Gastrocnemius medialis (tissue), 4 donors: ENCODE results near the gene PLLP.

Experiments
- POLR2A ChIP-seq, 2 donors: fragments of 450-650 bp; IDR thresholded peaks; one replicate each; pipeline ENCODE4 v1.6.1; 2017; ENCODE audit warnings: antibody characterized with exemption in 2 of 2, mild to moderate bottlenecking in 2 of 2, moderate library complexity in 2 of 2
- TF ChIP-seq, protein P1 (sequence below), 5 experiments: fragments of 450-650 bp in 3 of 5; fragments of 200-600 bp in 2 of 5; sonication (generic) in 2 of 5; IDR thresholded peaks in 4 of 5; conservative IDR thresholded peaks in 1 of 5; 1 replicate in 4 of 5; 2 replicates in 1 of 5; pipeline ENCODE4 v1.5.1; 2016 to 2019; ENCODE audit warnings: antibody characterized with exemption in 5 of 5, mild to moderate bottlenecking in 3 of 5, moderate library complexity in 3 of 5

DNA sequence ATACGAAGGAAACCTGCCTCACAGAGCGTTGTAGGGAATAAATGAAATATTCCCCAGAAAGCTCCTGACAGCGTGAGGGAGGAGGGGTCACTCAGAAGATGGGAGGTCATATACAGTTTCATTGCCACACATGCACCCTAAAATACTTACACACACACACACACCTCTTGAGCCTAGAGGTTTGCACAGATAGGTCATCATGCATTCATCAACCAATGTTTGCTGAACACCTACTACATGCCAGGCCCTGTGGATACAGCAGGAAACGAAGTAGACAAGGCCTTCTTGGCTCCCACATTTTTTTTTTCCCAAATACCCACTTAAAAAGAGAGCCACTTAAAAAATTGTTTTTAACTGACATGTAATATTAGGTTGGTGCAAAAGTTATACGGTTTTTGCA lies 907 bp upstream of the PLLP start:
- TF ChIP-seq, protein P1, sequence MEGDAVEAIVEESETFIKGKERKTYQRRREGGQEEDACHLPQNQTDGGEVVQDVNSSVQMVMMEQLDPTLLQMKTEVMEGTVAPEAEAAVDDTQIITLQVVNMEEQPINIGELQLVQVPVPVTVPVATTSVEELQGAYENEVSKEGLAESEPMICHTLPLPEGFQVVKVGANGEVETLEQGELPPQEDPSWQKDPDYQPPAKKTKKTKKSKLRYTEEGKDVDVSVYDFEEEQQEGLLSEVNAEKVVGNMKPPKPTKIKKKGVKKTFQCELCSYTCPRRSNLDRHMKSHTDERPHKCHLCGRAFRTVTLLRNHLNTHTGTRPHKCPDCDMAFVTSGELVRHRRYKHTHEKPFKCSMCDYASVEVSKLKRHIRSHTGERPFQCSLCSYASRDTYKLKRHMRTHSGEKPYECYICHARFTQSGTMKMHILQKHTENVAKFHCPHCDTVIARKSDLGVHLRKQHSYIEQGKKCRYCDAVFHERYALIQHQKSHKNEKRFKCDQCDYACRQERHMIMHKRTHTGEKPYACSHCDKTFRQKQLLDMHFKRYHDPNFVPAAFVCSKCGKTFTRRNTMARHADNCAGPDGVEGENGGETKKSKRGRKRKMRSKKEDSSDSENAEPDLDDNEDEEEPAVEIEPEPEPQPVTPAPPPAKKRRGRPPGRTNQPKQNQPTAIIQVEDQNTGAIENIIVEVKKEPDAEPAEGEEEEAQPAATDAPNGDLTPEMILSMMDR (IDR thresholded peaks at IDR 0.05 in 4 of 5, conservative IDR thresholded peaks at IDR 0.05 in 1 of 5): no peak
- no peak for TF ChIP-seq POLR2A (IDR thresholded peaks at IDR 0.05)
